DND-41 (cell line): ENCODE measurements around the gene FAM227B.

Experiments used
- EZH2 ChIP-seq: IDR thresholded peaks from 3 replicates; pipeline ENCODE4 v1.6.1; 2012; ENCODE audit warnings: borderline replicate concordance, low read depth, mild to moderate bottlenecking, moderate library complexity, low read length, inconsistent platforms; ENCODE audit not compliant: severe bottlenecking
- TF ChIP-seq, protein P1 (sequence below): IDR thresholded peaks from 2 replicates; pipeline ENCODE4 v1.5.1; 2012; ENCODE audit warnings: borderline replicate concordance, low read length, moderate library complexity, mild to moderate bottlenecking; ENCODE audit not compliant: poor library complexity, severe bottlenecking; ENCODE audit errors: extremely low read depth

DNA sequence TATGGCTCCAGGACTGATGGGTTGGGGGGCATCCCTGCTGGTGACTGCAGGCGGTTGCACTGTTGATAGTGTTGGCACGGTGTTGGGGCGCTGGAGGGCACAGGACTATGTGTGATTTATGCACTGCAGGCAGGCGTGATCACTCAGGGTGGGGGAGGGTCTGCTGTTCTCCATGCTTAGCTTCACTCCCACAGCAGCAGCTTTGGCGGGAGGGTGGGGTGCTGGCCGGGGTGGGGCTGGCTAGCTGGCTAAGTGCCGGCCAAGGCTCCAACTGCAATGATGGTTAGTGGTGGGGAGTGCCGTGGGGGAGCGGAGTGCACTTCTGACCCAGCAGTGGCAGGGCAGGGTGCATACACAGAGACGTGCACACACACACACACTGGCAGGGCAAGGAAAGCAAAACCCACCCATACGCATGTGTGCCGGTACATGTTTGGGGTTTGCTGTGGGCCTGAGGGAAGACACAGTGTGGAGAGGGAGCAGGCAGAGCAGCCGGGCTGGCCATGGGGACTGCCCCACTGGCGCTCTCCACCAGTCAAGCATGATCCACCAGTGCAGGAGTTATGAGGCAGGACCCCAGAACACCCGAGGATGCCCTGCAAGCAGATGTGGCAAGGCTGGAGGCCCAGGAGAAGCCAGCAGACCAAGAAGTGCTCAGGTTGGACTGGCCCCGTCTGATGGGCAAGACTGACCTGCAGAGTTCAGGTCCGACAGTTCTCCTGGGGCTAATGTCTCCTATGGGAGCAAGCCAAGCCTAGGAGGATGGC, 214.1 kb downstream of the FAM227B start:
- TF ChIP-seq, protein P1, sequence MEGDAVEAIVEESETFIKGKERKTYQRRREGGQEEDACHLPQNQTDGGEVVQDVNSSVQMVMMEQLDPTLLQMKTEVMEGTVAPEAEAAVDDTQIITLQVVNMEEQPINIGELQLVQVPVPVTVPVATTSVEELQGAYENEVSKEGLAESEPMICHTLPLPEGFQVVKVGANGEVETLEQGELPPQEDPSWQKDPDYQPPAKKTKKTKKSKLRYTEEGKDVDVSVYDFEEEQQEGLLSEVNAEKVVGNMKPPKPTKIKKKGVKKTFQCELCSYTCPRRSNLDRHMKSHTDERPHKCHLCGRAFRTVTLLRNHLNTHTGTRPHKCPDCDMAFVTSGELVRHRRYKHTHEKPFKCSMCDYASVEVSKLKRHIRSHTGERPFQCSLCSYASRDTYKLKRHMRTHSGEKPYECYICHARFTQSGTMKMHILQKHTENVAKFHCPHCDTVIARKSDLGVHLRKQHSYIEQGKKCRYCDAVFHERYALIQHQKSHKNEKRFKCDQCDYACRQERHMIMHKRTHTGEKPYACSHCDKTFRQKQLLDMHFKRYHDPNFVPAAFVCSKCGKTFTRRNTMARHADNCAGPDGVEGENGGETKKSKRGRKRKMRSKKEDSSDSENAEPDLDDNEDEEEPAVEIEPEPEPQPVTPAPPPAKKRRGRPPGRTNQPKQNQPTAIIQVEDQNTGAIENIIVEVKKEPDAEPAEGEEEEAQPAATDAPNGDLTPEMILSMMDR, result no peak
- TF ChIP-seq EZH2, result no peak
